Activated CD4-positive, alpha-beta memory T cell treated with anti-CD3 and anti-CD28 coated beads for 36 hours (primary cell): Measurements from ENCODE around the gene MCM8. TPM values are rescaled to one million over a fixed set of nuclear protein-coding genes. Genes with fewer than 3 reads are reported as not detected.

Source experiments
- CTCF ChIA-PET: fragments of 350-600 bp; sonication (Branson Sonifier 250); formaldehyde crosslinking; loops from one replicate; lab custom pipeline; 2021; ENCODE audit warnings: antibody characterized with exemption, inconsistent platforms; lab: Charles Lee
- POLR2A ChIA-PET: fragments of 350-600 bp; sonication (Branson Sonifier 250); formaldehyde crosslinking; loops from one replicate; lab custom pipeline; 2021; ENCODE audit warnings: antibody characterized with exemption; lab: Charles Lee
- DNase-seq: peaks from one replicate; pipeline ENCODE4 v3.0.0-alpha.2; 2020
- H3K27ac Mint-ChIP-seq: one replicate; pipeline ENCODE4 v1.8.0; 2021; ENCODE audit warnings: mixed read lengths
- H3K27me3 Mint-ChIP-seq: one replicate; pipeline ENCODE4 v1.8.0; 2021; ENCODE audit warnings: mixed read lengths
- H3K36me3 Mint-ChIP-seq: one replicate; pipeline ENCODE4 v1.8.0; 2021; ENCODE audit warnings: mixed read lengths
- H3K4me1 Mint-ChIP-seq: one replicate; pipeline ENCODE4 v1.8.0; 2021; ENCODE audit warnings: low read depth, mixed read lengths
- H3K4me3 Mint-ChIP-seq: one replicate; pipeline ENCODE4 v1.8.0; 2021; ENCODE audit warnings: mild to moderate bottlenecking, mixed read lengths
- H3K9me3 Mint-ChIP-seq: one replicate; pipeline ENCODE4 v1.8.0; 2021; ENCODE audit warnings: mixed read lengths
- intact Hi-C: fragments of 100-400 bp; cut with micrococcal nuclease; formaldehyde crosslinking; loops from one replicate; pipeline ENCODE4 v1.15.1; 2023
- total RNA-seq, 2 experiments: library from RNA; stranded (reverse); gene quantifications; one replicate each; pipeline ENCODE4 v1.2.3, GENCODE V29; 2021

MCM8 gene
- total RNA-seq, 2 experiments from 2014 or later, result 46.8 to 50.7 TPM

DNA sequence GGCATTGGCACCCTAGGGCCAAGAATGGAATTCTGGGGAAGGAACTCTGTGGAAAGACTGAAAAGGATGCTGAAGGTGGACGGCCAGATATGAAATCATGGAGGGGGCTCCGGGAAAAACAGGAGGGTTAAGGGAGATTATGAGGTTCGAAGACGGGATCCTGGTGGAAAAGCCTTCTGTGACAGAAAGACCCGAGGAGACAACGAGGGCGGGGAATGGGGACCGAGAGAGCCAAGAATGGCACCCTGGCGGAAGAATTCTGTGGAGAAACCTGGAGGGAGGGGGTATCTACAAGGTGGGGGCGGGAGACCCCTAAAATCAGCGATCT is 545 bp upstream of the MCM8 start:
- intact Hi-C loops, result loop anchor here (1.0 to 5.0 kb wide), 8 partner anchors 30 to 823 kb away; partner anchors contain the start of genes CDS2 and SHLD1
- no peak for DNase-seq
- ChIA-PET CTCF (interaction anchor here (2.1 kb wide), 1 partner anchor 421 kb away, joined by 14 read pairs; no protein-coding TSS in a partner anchor), POLR2A (interaction anchor here (1.1 kb wide), 1 partner anchor 47 kb away, joined by 4 read pairs; no protein-coding TSS in a partner anchor)
- Mint-ChIP-seq H3K4me1 (peaks cover 64% of the 10 kb centered on the region), H3K9me3 (no peaks in the 10 kb centered on the region), H3K36me3 (peaks cover 65% of the 10 kb centered on the region), H3K27me3 (peaks cover 1% of the 10 kb centered on the region), H3K4me3 (peak overlapping the region; percentile 88), H3K27ac (peak overlapping the region; percentile 95)

DNA sequence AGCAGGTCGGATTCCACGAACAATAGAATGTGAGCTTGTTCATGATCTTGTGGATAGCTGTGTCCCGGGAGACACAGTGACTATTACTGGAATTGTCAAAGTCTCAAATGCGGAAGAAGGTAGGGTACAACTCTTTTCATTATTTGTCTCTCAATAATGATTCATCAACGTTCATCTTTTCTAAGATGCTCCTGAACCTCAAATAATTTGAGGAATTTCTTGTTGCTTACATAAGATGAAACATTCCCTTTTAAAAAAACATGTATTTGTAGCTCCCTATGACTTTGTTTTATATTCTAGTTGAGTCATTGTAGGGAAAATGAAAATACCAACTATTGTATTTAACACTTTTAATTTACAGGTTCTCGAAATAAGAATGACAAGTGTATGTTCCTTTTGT is 17.0 kb downstream of the MCM8 start:
- no peaks in the 10 kb centered on the region for H3K27me3 Mint-ChIP-seq
- no peak overlapping the region for H3K27ac Mint-ChIP-seq
- no peak for DNase-seq
- H3K4me3 Mint-ChIP-seq, result no peak overlapping the region
- intact Hi-C loops, result no loop called here
- ChIA-PET CTCF (no interaction called here), POLR2A (no interaction called here)
- H3K9me3 Mint-ChIP-seq, result no peaks in the 10 kb centered on the region
- peaks cover 51% of the 10 kb centered on the region for H3K36me3 Mint-ChIP-seq
- no peaks in the 10 kb centered on the region for H3K4me1 Mint-ChIP-seq

DNA sequence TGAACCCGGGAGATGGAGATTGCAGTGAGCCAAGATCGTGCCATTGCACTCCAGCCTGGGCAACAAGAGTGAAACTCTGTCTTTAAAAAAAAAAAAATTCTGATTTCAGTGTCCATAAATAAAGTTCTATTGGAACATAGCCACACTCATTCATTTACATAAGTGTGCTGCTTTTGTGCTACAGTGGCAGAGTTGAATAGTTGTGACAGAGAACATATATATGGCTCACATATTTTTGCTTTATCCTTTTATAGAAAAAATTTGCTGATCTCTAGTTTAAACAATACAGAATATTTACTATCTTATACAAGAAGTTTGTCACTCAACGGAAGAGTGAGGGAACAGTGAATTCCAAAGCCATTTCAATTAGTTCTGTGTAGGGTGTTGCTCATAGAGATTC is 18.0 kb downstream of the MCM8 start:
- ChIA-PET CTCF (no interaction called here), POLR2A (no interaction called here)
- Mint-ChIP-seq H3K36me3 (peaks cover 53% of the 10 kb centered on the region), H3K9me3 (no peaks in the 10 kb centered on the region), H3K4me3 (no peak overlapping the region), H3K4me1 (no peaks in the 10 kb centered on the region), H3K27ac (no peak overlapping the region), H3K27me3 (no peaks in the 10 kb centered on the region)
- DNase-seq, result no peak
- intact Hi-C loops, result no loop called here

DNA sequence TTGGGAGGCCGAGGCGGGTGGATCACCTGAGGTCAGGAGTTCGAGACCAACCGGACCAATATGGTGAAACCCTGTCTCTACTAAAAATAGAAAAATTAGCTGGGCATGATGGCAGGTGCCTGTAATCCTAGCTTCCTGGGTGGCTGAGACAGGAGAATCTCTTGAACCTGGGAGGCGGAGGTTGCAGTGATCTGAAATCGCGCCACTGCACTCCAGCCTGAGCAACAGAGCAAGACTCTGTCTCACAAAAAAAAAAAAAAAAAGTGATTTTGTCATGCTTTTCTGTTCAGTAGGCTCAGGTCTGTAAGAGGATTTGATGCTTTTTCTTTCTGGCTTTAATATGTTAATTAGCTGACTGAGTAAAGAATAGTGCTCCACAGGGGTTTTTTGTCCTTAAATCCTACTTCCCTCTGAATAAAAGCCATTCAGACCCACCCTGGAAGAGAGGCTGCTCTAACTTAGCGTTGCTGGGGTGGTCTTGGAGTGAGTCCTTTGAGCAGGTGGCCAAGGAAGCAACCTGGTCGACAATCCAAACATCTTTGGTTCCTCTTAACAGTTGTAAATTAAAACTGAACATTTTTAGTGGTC is 19.0 kb downstream of the MCM8 start:
- ChIA-PET CTCF (no interaction called here), POLR2A (no interaction called here)
- Mint-ChIP-seq H3K9me3 (no peaks in the 10 kb centered on the region), H3K4me1 (no peaks in the 10 kb centered on the region), H3K36me3 (peaks cover 44% of the 10 kb centered on the region), H3K27ac (no peak overlapping the region), H3K27me3 (no peaks in the 10 kb centered on the region), H3K4me3 (no peak overlapping the region)
- intact Hi-C loops, result no loop called here
- DNase-seq, result no peak

DNA sequence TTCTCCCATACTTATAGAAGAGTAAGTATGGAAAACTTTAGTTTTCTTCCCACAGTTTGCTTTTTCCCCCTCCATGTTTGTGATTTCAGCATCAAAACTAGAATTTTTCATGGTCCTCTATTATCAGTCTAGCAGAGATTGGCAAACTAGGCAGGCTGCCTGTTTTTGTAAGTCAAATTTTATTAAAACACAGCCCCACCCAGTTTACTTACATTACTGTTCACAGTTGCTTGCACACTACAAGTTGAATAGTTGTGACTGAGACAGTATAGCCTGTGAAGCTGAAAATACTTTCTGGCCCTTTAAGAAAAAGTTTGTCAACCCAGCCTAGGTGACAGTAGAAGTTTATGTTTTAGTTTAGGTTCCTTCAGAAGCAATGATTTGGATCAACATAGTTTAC is 19.5 kb downstream of the MCM8 start:
- ChIA-PET POLR2A (no interaction called here), CTCF (interaction anchor here (1.2 to 1.4 kb wide), 2 partner anchors 10 to 440 kb away, joined by 3 read pairs; no protein-coding TSS in a partner anchor)
- DNase-seq, result no peak
- Mint-ChIP-seq H3K4me3 (no peak overlapping the region), H3K27me3 (no peaks in the 10 kb centered on the region), H3K4me1 (no peaks in the 10 kb centered on the region), H3K27ac (no peak overlapping the region), H3K9me3 (no peaks in the 10 kb centered on the region), H3K36me3 (peaks cover 42% of the 10 kb centered on the region)
- intact Hi-C loops, result no loop called here

DNA sequence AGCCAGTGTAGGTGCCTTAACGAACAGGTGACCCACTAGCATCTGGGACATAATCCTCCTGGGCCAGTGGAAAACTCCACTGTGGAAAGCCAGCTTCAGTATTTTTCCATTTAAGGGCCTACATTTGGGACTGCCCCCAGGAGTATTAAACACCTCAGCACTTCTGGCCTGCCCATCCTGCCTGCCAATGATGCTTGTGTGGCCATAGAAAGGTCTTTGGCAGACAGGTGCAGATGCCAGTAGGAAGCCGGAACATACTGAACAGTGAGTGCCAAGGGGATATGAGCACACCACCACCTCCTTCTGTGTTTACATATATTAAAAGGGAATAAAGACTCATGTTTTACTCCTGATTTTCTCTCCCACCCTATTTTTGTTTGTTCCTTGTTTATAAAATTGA is 19.9 kb downstream of the MCM8 start:
- ChIA-PET POLR2A (no interaction called here), CTCF (interaction anchor here (1.2 to 1.4 kb wide), 2 partner anchors 10 to 441 kb away, joined by 3 read pairs; no protein-coding TSS in a partner anchor)
- Mint-ChIP-seq H3K4me1 (no peaks in the 10 kb centered on the region), H3K9me3 (no peaks in the 10 kb centered on the region), H3K4me3 (no peak overlapping the region), H3K27me3 (no peaks in the 10 kb centered on the region), H3K36me3 (peaks cover 40% of the 10 kb centered on the region), H3K27ac (no peak overlapping the region)
- DNase-seq, result no peak
- intact Hi-C loops, result no loop called here

DNA sequence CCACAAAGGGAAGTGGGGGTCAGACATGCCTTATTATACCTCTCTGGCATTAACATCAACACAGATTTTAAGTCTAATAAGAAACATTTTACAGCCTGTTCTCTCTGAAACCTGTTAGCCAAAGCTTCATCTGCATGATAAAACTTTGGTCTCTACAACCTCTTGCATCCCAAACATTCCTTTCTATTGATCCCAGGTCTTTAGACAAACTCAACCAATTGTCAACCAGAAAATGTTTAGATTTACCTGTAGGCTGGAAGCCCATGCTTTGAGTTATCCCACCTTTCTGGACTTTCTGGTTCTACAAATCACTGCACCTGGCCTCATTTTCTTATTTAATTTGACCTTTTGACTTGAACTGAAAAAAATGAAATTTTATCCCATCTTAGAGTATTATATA is 20.8 kb downstream of the MCM8 start:
- Mint-ChIP-seq H3K27me3 (no peaks in the 10 kb centered on the region), H3K4me1 (no peaks in the 10 kb centered on the region), H3K36me3 (peaks cover 40% of the 10 kb centered on the region), H3K27ac (no peak overlapping the region), H3K4me3 (no peak overlapping the region), H3K9me3 (no peaks in the 10 kb centered on the region)
- ChIA-PET POLR2A (no interaction called here), CTCF (interaction anchor here (1.2 to 1.4 kb wide), 2 partner anchors 9 to 441 kb away, joined by 3 read pairs; no protein-coding TSS in a partner anchor)
- intact Hi-C loops, result no loop called here
- DNase-seq, result no peak

DNA sequence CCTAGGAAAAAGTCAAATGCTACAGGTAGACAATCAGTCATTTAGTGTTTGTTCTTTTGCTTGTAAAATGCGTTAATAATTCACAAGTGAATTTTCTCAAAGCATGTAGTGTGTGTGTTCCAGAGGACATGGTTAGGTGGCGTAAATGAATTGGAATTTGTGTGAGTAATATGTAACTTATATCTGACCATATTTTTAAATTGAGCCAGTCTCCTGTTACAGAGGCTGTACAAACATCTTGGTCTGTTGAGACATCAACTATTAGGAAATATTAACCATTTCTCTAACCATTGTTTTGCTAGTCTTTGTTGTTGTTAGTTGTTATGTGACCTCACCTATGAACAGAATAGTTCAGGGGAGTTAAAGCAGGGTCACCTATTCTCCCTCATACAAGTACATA is 22.7 kb downstream of the MCM8 start:
- Mint-ChIP-seq H3K27me3 (no peaks in the 10 kb centered on the region), H3K9me3 (no peaks in the 10 kb centered on the region), H3K27ac (no peak overlapping the region), H3K4me3 (no peak overlapping the region), H3K4me1 (no peaks in the 10 kb centered on the region), H3K36me3 (peaks cover 36% of the 10 kb centered on the region)
- no peak for DNase-seq
- CTCF ChIA-PET, result interaction anchor here (1.4 kb wide), 1 partner anchor 444 kb away, joined by 3 read pairs; no protein-coding TSS in a partner anchor
- intact Hi-C loops, result no loop called here
- POLR2A ChIA-PET, result no interaction called here

DNA sequence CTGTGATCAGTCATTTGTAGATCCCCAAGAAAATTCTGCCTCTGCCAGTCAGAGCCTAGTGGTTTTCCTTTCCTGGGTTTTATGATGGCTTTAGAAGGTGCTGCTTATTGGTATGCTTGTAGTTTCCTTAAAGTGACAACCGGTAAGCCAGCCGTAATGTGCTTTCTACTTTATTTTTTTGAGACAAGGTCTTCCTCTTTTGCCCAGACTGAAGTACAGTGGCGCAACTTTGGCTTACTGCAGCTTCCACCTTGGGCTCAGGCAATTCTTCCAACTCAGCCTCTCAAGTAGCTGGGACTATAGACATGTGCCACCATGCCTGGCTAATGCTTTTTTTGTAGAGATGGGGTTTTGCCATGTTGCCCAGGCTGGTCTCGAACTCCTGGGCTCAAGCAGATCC is 23.5 kb downstream of the MCM8 start:
- Mint-ChIP-seq H3K27me3 (no peaks in the 10 kb centered on the region), H3K4me3 (no peak overlapping the region), H3K27ac (no peak overlapping the region), H3K36me3 (peaks cover 41% of the 10 kb centered on the region), H3K4me1 (no peaks in the 10 kb centered on the region), H3K9me3 (no peaks in the 10 kb centered on the region)
- intact Hi-C loops, result no loop called here
- ChIA-PET CTCF (no interaction called here), POLR2A (no interaction called here)
- no peak for DNase-seq

DNA sequence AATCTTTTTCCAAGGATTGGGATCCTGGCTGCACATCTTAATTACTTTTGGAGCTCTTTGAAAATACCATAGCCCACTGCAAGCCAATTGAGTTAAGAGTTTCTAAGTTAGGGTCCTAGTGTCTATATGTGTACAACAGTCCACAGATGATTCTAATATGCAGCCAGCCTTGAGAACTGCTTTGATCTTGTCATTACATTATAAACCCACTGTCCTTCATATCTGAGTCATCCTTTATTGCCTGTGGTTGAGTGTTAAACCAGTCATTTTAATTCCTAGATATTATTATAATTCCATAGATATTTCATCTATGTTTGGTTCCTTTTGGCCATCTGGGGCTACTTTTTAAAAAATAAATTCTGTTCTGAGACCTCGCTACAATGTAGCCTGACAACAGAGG is 24.1 kb downstream of the MCM8 start:
- H3K4me3 Mint-ChIP-seq, result no peak overlapping the region
- no peaks in the 10 kb centered on the region for H3K9me3 Mint-ChIP-seq
- no peaks in the 10 kb centered on the region for H3K4me1 Mint-ChIP-seq
- peaks cover 44% of the 10 kb centered on the region for H3K36me3 Mint-ChIP-seq
- no peaks in the 10 kb centered on the region for H3K27me3 Mint-ChIP-seq
- ChIA-PET POLR2A (no interaction called here), CTCF (no interaction called here)
- no peak overlapping the region for H3K27ac Mint-ChIP-seq
- intact Hi-C loops, result no loop called here
- no peak for DNase-seq

DNA sequence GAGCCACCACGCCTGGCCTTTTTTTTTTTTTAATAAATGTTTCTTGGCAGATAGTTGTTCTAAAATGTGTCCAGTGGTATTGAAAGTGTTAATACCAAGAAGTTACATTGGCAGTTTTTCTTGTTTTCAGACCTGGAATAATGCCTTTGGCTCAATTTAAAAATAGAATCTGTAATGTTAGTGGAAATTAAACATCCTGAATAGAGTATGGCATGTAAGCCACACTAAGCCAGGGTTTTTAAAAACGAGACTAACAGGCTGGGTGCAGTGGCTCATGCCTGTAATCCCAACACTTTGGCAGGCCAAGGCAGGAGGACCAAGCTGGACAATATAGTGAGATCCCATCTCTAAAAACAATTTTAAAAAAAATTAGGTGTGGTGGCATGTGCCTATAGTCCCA is 25.3 kb downstream of the MCM8 start:
- Mint-ChIP-seq H3K9me3 (no peaks in the 10 kb centered on the region), H3K27me3 (no peaks in the 10 kb centered on the region), H3K36me3 (peaks cover 42% of the 10 kb centered on the region), H3K4me3 (no peak overlapping the region), H3K4me1 (no peaks in the 10 kb centered on the region), H3K27ac (no peak overlapping the region)
- intact Hi-C loops, result no loop called here
- ChIA-PET CTCF (no interaction called here), POLR2A (no interaction called here)
- DNase-seq, result no peak

DNA sequence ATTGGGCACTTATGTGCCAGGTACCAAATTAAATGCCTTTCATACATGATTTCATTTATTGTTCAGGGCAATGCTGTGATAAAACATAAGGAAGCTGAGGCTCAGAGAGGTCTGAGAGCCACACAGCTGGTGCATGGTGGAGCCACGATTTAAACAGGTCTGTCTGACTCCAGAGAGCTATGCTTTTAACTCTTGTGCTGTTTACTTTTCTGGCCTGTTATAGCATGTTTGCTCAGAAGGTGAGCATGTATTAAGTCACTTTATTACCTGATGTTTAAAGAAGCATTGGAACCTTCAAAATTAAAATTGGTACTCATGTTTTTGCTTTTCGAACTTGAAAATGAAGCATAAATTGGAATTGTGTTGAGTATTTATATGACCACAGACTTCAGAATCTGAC is 26.8 kb downstream of the MCM8 start:
- H3K4me3 Mint-ChIP-seq, result no peak overlapping the region
- POLR2A ChIA-PET, result no interaction called here

DNA sequence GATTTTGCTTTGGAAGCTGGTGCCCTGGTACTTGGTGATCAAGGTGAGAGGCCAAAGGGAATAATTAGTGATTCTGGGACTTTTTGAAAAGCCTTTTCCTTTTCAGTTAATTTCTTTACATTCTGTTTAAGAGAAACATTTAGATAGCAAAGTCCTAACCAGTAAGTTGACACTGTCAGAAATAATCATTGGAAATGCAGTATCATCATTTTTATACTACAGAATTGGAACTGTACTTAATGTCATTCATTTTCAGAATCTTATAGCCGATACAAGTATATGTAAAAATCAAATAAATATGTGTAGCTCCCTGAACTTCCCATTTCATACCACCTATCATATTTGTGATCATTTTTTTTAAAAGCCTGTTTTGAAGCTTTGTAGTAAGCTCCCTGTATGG is 27.5 kb downstream of the MCM8 start:
- POLR2A ChIA-PET, result no interaction called here

More for the DNA sequence above, 26.8 kb downstream of the MCM8 start:
- Mint-ChIP-seq H3K9me3 (no peaks in the 10 kb centered on the region), H3K36me3 (peaks cover 45% of the 10 kb centered on the region), H3K4me1 (no peaks in the 10 kb centered on the region), H3K27me3 (no peaks in the 10 kb centered on the region), H3K27ac (no peak overlapping the region)
- no peak for DNase-seq
- CTCF ChIA-PET, result no interaction called here
- intact Hi-C loops, result no loop called here

More for the DNA sequence above, 27.5 kb downstream of the MCM8 start:
- Mint-ChIP-seq H3K36me3 (peaks cover 47% of the 10 kb centered on the region), H3K9me3 (no peaks in the 10 kb centered on the region), H3K27me3 (no peaks in the 10 kb centered on the region), H3K27ac (no peak overlapping the region), H3K4me3 (no peak overlapping the region), H3K4me1 (no peaks in the 10 kb centered on the region)
- DNase-seq, result no peak
- CTCF ChIA-PET, result no interaction called here
- intact Hi-C loops, result no loop called here
